Measurements from ENCODE around the gene GNAT2.

GRCh38 chr1:109639063-109639840, 19.8 kb upstream of the GNAT2 start:
- TF ChIP-seq CTCF (IDR thresholded peaks at IDR 0.05) (no peak), POLR2AphosphoS5 (IDR thresholded peaks at IDR 0.05) (no peak), POLR2A (IDR thresholded peaks at IDR 0.05) (no peak)
